GM10248 (cell line): ENCODE measurements around the gene CCDC141.

Experiments used
- CTCF ChIA-PET: fragments of 300-600 bp; sonication (Branson Sonifier 250); formaldehyde crosslinking; extraction: SDS; loops from one replicate; lab custom pipeline; 2021; ENCODE audit warnings: antibody characterized with exemption; lab: Yijun Ruan, JAX
- POLR2A ChIA-PET: fragments of 350-650 bp; sonication (Branson Sonifier 250); formaldehyde crosslinking; extraction: SDS; loops from one replicate; lab custom pipeline; 2020; ENCODE audit warnings: antibody characterized with exemption; lab: Yijun Ruan, JAX
- DNase-seq: peaks from one replicate; pipeline ENCODE4 v3.0.0; 2012; ENCODE audit errors: extremely low spot score
- TF ChIP-seq, protein P1 (sequence below): IDR thresholded peaks from 2 replicates; pipeline ENCODE4 v1.5.1; 2012; ENCODE audit warnings: mild to moderate bottlenecking, low read depth; ENCODE audit errors: extremely low read depth, missing control alignments, control extremely low read depth

CCDC141 gene

DNA sequence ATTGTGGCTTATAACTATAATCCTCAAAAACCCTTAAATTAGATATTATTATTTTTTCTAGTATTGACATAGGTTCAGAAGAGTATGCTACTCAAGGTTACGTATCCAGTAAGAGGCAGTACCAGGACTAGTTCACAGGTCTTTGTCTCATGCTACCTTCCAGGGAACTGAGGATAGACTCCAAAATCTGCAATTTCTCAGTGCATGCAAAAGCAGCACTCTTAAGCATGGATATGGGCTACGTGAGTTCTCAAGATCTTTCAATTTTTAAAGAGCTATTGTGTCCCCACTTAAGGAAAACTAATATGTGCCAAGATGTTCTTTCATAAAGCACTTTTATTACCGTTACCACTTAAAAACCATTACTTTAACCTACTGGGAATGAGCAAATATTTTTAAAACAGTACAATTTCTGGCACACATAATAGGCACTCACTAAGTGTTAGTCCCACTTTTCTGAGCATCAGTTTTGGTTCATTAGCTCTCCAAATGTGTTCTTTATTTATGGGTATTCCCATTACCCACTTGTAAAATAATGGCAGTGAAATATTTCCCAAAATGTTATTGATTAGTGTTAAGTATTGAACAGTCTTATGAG lies 128.9 kb downstream of the CCDC141 start:
- CTCF ChIA-PET = interaction anchor here (1.5 to 1.8 kb wide), 3 partner anchors 8 to 21 kb away, joined by 3 to 6 read pairs (median 5); no protein-coding TSS in a partner anchor
- TF ChIP-seq, protein P1, sequence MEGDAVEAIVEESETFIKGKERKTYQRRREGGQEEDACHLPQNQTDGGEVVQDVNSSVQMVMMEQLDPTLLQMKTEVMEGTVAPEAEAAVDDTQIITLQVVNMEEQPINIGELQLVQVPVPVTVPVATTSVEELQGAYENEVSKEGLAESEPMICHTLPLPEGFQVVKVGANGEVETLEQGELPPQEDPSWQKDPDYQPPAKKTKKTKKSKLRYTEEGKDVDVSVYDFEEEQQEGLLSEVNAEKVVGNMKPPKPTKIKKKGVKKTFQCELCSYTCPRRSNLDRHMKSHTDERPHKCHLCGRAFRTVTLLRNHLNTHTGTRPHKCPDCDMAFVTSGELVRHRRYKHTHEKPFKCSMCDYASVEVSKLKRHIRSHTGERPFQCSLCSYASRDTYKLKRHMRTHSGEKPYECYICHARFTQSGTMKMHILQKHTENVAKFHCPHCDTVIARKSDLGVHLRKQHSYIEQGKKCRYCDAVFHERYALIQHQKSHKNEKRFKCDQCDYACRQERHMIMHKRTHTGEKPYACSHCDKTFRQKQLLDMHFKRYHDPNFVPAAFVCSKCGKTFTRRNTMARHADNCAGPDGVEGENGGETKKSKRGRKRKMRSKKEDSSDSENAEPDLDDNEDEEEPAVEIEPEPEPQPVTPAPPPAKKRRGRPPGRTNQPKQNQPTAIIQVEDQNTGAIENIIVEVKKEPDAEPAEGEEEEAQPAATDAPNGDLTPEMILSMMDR = no peak
- no peak for DNase-seq

DNA sequence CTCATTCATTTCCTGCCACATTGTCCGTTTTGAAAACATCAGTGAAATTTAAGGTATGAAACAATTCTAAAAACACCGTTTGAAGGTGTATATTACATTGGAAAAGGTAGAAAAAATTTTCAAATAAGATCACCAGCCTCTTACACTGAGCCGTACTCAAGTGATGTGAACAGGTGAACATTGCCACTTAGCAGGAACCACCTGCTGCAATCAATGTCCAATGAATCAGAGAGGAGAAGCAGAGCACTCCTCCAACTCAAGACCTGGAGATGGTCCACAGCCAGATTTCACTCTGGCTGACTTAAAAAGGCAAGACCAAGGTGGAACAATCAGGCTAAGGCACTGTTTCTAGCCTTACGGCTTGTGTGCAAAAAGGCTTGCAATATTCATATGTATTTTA lies 132.4 kb downstream of the CCDC141 start:
- TF ChIP-seq, protein P1 = no peak
- POLR2A ChIA-PET = no interaction called here
- DNase-seq = no peak
- CTCF ChIA-PET = interaction anchor here (1.2 kb wide), 1 partner anchor 9 kb away, joined by 5 read pairs; no protein-coding TSS in a partner anchor

More for the DNA sequence above, 128.9 kb downstream of the CCDC141 start:
- POLR2A ChIA-PET = no interaction called here

DNA sequence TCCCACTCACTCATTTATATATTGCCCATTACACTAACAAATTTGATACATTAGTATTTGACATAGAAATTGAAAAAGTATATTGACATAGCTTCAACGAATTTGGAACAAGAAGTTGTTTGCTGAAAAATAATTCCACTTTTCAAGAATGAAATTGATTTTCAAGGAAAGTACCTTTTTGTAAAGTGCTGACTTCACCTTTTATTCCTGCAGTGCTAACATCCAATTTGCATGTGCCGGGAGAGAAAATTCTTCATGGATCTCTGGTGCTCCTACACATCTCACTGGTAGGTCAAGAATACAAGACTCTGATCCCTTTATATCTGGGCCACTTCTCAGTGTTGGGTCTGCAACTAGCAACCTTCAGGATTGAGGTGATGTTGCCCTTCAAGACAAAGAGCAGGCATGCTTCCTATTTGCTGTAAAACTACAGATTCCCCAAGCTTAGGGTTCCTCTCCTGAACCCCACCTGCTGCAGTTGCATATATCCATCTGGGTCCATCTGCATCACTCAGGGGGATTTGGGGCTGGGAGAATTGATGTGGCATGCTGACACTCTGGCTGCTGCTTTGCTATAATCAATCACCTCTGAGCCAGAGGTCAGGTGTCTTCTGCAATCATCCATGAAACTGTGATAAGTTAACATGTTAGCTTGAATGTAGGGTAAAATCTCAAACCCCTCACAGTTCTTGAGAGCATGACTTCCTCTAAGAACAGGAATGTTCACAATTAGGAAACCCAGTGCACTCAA lies 134.3 kb downstream of the CCDC141 start:
- TF ChIP-seq, protein P1 = no peak
- DNase-seq = no peak
- ChIA-PET POLR2A (no interaction called here), CTCF (interaction anchor here (0.7 to 3.1 kb wide), 12 partner anchors 9 to 803 kb away, joined by 3 to 18 read pairs (median 4); partner anchors contain the start of gene RBM45)

DNA sequence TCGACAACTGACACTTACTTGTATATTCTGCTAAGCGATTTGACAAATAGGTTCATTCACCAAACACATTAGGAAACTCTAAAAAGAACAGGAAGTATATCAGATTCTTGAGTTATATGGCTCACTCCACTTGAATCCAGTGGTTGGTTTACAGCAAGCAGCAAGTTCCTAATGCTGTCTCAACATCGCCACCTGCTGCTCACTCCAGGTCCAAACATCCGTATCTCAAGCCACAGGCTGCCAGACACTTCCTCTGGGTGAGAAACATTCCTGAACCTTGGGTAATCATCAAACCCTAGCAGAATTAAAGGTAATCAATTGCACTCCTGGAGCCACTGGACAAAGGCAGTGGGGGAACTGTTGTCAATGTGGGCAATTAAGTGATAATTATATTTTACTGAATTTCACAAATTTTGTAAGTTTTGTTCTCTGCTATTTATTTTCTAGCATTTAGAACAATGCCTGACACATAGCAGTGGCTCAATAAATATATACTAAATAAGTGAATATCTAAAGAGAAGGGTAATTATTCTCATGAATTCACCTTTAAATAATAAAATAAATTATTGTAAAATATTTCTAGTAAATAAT lies 135.6 kb downstream of the CCDC141 start:
- ChIA-PET POLR2A (no interaction called here), CTCF (interaction anchor here (1.0 to 3.1 kb wide), 15 partner anchors 8 to 153 kb away, joined by 3 to 18 read pairs (median 6); no protein-coding TSS in a partner anchor)
- TF ChIP-seq, protein P1 = peak; percentile 81
- DNase-seq = peak; percentile 61

DNA sequence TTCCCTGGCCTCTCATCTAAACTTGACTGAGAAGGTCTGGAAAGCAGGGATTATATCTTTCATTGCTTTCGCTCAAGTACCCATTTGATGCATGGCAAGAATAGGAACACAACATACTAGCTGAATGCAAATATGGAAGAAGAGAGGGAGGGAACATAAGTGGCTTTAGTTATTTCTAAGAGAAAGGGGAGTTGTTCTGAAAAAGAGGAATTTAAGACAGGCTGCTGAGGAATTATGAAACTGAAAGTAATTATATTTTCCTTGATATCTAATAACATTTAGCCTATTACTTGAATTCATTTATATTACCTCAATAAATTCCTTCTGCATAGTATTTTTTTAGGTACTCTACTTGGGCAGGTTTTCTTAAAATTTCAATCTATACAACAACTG lies 136.9 kb downstream of the CCDC141 start:
- ChIA-PET CTCF (interaction anchor here (0.8 to 3.1 kb wide), 12 partner anchors 8 to 118 kb away, joined by 3 to 18 read pairs (median 6); no protein-coding TSS in a partner anchor), POLR2A (no interaction called here)
- DNase-seq = no peak
- TF ChIP-seq, protein P1 = no peak

DNA sequence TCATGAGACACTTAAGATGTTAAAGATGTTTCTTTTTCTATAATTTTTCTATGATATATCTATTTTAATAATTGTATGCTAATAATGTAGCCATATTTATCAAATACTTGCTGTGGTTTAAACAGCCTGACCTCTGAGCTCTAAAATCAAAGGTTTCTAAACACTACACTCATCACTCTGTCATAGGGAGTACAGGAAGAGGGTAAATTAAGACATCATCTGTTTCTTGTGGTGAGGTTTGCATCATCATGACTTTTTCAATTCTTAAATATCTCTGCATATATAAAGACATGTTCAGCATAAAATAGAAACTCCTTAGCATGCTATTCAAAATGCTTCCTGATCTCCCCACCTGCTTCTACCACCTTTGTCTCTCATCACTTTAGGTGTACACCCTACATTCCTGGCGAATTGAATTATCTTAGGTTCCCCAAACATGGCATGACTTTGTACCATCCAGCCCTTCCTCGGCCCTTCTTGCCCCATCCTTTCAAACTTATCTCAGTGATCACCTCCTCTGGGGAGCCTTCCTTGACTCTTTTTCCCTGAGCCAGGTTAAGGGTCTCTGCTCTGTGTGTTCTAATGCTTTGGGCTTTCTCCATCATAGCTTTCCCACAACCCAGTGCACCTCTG lies 137.4 kb downstream of the CCDC141 start:
- POLR2A ChIA-PET = no interaction called here
- DNase-seq = no peak
- CTCF ChIA-PET = interaction anchor here (0.8 to 4.6 kb wide), 9 partner anchors 9 to 218 kb away, joined by 3 to 31 read pairs (median 7); no protein-coding TSS in a partner anchor
- TF ChIP-seq, protein P1 = no peak
